Astrocyte (in vitro differentiated cells and primary cell): ENCODE data around the gene PLAC1. TPM values are rescaled to one million over a fixed set of nuclear protein-coding genes. Genes with fewer than 3 reads are reported as not detected.

ENCODE experiments used
- DNase-seq: peaks from one replicate; pipeline ENCODE4 v3.0.0-alpha.2; 2010; ENCODE audit warnings: low read depth
- FAIRE-seq: peaks from 2 replicates; lab custom pipeline; 2011; peaks lifted over from hg19 to GRCh38; lab: Jason Lieb, UNC
- H2AFZ ChIP-seq: 2 replicates; pipeline ENCODE4 v1.6.0; 2012; ENCODE audit warnings: low read depth, low read length, inconsistent platforms
- H3K27ac ChIP-seq: 2 replicates; pipeline ENCODE4 v1.5.1; 2011; ENCODE audit warnings: low read depth, low read length, inconsistent platforms
- H3K27me3 ChIP-seq: 2 replicates; pipeline ENCODE4 v1.6.0; 2011; ENCODE audit warnings: low read length, inconsistent platforms; ENCODE audit not compliant: insufficient read depth
- H3K36me3 ChIP-seq: 2 replicates; pipeline ENCODE4 v1.5.1; 2011; ENCODE audit warnings: low read length, inconsistent platforms; ENCODE audit not compliant: insufficient read depth
- H3K4me1 ChIP-seq: 2 replicates; pipeline ENCODE4 v1.5.1; 2011; ENCODE audit warnings: low read length, inconsistent platforms; ENCODE audit not compliant: insufficient read depth
- H3K4me2 ChIP-seq: 2 replicates; pipeline ENCODE4 v1.6.0; 2012; ENCODE audit warnings: low read length, inconsistent platforms
- H3K4me3 ChIP-seq: 2 replicates; pipeline ENCODE4 v1.5.1; 2011; ENCODE audit warnings: low read depth, mild to moderate bottlenecking, low read length, inconsistent platforms; ENCODE audit not compliant: insufficient read depth
- H3K79me2 ChIP-seq: 2 replicates; pipeline ENCODE4 v1.6.0; 2012; ENCODE audit warnings: mild to moderate bottlenecking, low read length, inconsistent platforms; ENCODE audit not compliant: insufficient read depth
- H3K9ac ChIP-seq: 2 replicates; pipeline ENCODE4 v1.6.0; 2012; ENCODE audit warnings: mild to moderate bottlenecking, low read length, inconsistent platforms
- H3K9me3 ChIP-seq: 2 replicates; pipeline ENCODE4 v1.5.1; 2012; ENCODE audit warnings: low read depth, mild to moderate bottlenecking, low read length, inconsistent platforms; ENCODE audit not compliant: insufficient read depth
- H4K20me1 ChIP-seq: 2 replicates; pipeline ENCODE4 v1.6.0; 2012; ENCODE audit warnings: low read length, inconsistent platforms; ENCODE audit not compliant: insufficient read depth
- H3K27ac Mint-ChIP-seq: one replicate; pipeline ENCODE4 v1.8.0; 2021; ENCODE audit warnings: mild to moderate bottlenecking, mixed read lengths; ENCODE audit not compliant: unreplicated experiment
- H3K27me3 Mint-ChIP-seq: one replicate; pipeline ENCODE4 v1.8.0; 2021; ENCODE audit warnings: low read depth, mixed read lengths; ENCODE audit not compliant: unreplicated experiment
- H3K36me3 Mint-ChIP-seq: one replicate; pipeline ENCODE4 v1.8.0; 2021; ENCODE audit warnings: low read depth, mixed read lengths; ENCODE audit not compliant: unreplicated experiment
- H3K4me1 Mint-ChIP-seq: one replicate; pipeline ENCODE4 v1.8.0; 2021; ENCODE audit warnings: low read depth, mixed read lengths; ENCODE audit not compliant: unreplicated experiment
- H3K4me3 Mint-ChIP-seq: one replicate; pipeline ENCODE4 v1.8.0; 2021; ENCODE audit warnings: mild to moderate bottlenecking, moderate library complexity, mixed read lengths; ENCODE audit not compliant: unreplicated experiment
- H3K9me3 Mint-ChIP-seq: one replicate; pipeline ENCODE4 v1.8.0; 2021; ENCODE audit warnings: mild to moderate bottlenecking, mixed read lengths; ENCODE audit not compliant: unreplicated experiment
- EZH2 ChIP-seq: IDR thresholded peaks from 2 replicates; pipeline ENCODE4 v1.6.1; 2012; ENCODE audit warnings: mild to moderate bottlenecking, low read length, inconsistent platforms; ENCODE audit not compliant: insufficient read depth
- total RNA-seq: library from RNA; stranded (reverse); gene quantifications from 2 replicates; pipeline ENCODE4 v1.2.1, GENCODE V29; 2021
- TF ChIP-seq, protein P1 (sequence below): IDR thresholded peaks from 2 replicates; pipeline ENCODE4 v1.5.1; 2011; ENCODE audit warnings: low read depth, mild to moderate bottlenecking, inconsistent platforms, low read length, moderate library complexity; ENCODE audit not compliant: insufficient read depth

PLAC1 gene
- total RNA-seq, 1 donor from 2014 or later = 0.61 TPM

DNA sequence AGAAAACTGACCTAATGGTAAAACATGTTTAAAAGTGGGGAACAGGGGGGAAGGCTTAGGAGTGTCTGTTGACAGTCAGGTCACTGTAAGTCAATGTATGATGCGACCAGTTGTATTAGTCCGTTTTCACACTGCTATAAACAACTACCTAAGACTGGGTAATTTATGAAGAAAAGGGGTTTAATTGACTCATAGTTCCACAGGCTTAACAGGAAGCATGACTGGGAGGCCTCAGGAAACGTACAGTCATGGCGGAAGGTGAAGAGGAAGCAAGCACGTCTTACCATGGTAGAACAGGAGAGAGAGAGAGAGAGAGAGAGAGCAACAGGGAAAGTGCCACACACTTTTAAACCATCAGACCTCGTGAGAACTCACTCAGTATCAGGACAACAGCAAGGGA lies 13.0 kb upstream of the PLAC1 start:
- Histone ChIP-seq H3K27ac (peak overlapping the region; percentile 98), H3K9me3 (no peaks in the 10 kb centered on the region), H4K20me1 (no peaks in the 10 kb centered on the region), H2AFZ (peak overlapping the region; percentile 26), H3K4me2 (peak overlapping the region; percentile 8), H3K4me3 (no peak overlapping the region), H3K9ac (no peak overlapping the region), H3K79me2 (no peaks in the 10 kb centered on the region), H3K27me3 (no peaks in the 10 kb centered on the region), H3K36me3 (no peaks in the 10 kb centered on the region), H3K4me1 (peaks cover 29% of the 10 kb centered on the region)
- no peak overlapping the region for H3K4me3 Mint-ChIP-seq
- H3K9me3 Mint-ChIP-seq = no peaks in the 10 kb centered on the region
- DNase-seq = no peak
- no peak for TF ChIP-seq EZH2
- TF ChIP-seq, protein P1, sequence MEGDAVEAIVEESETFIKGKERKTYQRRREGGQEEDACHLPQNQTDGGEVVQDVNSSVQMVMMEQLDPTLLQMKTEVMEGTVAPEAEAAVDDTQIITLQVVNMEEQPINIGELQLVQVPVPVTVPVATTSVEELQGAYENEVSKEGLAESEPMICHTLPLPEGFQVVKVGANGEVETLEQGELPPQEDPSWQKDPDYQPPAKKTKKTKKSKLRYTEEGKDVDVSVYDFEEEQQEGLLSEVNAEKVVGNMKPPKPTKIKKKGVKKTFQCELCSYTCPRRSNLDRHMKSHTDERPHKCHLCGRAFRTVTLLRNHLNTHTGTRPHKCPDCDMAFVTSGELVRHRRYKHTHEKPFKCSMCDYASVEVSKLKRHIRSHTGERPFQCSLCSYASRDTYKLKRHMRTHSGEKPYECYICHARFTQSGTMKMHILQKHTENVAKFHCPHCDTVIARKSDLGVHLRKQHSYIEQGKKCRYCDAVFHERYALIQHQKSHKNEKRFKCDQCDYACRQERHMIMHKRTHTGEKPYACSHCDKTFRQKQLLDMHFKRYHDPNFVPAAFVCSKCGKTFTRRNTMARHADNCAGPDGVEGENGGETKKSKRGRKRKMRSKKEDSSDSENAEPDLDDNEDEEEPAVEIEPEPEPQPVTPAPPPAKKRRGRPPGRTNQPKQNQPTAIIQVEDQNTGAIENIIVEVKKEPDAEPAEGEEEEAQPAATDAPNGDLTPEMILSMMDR = no peak
- no peaks in the 10 kb centered on the region for H3K27me3 Mint-ChIP-seq
- peaks cover 35% of the 10 kb centered on the region for H3K4me1 Mint-ChIP-seq
- no peaks in the 10 kb centered on the region for H3K36me3 Mint-ChIP-seq
- H3K27ac Mint-ChIP-seq = peak overlapping the region; percentile 97
- FAIRE-seq = peak; percentile 95

GRCh38 chrX:134670134-134670924 lies 12.1 kb upstream of the PLAC1 start:
- Mint-ChIP-seq H3K27ac (peak overlapping the region; percentile 97), H3K36me3 (no peaks in the 10 kb centered on the region), H3K27me3 (no peaks in the 10 kb centered on the region), H3K4me1 (peaks cover 33% of the 10 kb centered on the region), H3K4me3 (no peak overlapping the region), H3K9me3 (no peaks in the 10 kb centered on the region)
- peak overlapping the region; percentile 98 for H3K27ac ChIP-seq
- TF ChIP-seq, protein P1 = no peak
- TF ChIP-seq EZH2 = no peak
- FAIRE-seq (peak; percentile 99), DNase-seq (peak; percentile 89)
- no peak overlapping the region for H3K4me3 ChIP-seq
- no peaks in the 10 kb centered on the region for H3K27me3 ChIP-seq
- no peaks in the 10 kb centered on the region for H4K20me1 ChIP-seq
- H3K36me3 ChIP-seq = no peaks in the 10 kb centered on the region
- no peaks in the 10 kb centered on the region for H3K79me2 ChIP-seq
- no peaks in the 10 kb centered on the region for H3K9me3 ChIP-seq
- H3K4me1 ChIP-seq = peaks cover 25% of the 10 kb centered on the region
- peak overlapping the region; percentile 78 for H3K4me2 ChIP-seq
- peak overlapping the region; percentile 85 for H3K9ac ChIP-seq
- H2AFZ ChIP-seq = no peak overlapping the region
